Sigmoid colon (tissue), 7 donors: ENCODE data around the gene MUC7. TPM values are rescaled to one million over a fixed set of nuclear protein-coding genes. Genes with fewer than 3 reads are reported as not detected.
"Not testable (repeated sequence)": the region's sequence is repeated elsewhere in the genome, so short reads cannot be mapped to it uniquely, and the experiment has no call there.

Source experiments
- DNase-seq: peaks from one replicate; pipeline ENCODE4 v3.0.0-alpha.2; 2019
- H3K27ac ChIP-seq, 4 donors: fragments of 200-600 bp; sonication (generic); one replicate each; pipeline ENCODE4 v1.5.1; 2016 to 2019; ENCODE audit warnings: mild to moderate bottlenecking in 1 of 4
- H3K27me3 ChIP-seq, 3 donors: fragments of 200-600 bp; sonication (generic); one replicate each; pipeline ENCODE4 v1.5.1; 2019; ENCODE audit warnings: mild to moderate bottlenecking in 1 of 3
- H3K36me3 ChIP-seq, 4 donors: fragments of 200-600 bp; sonication (generic); one replicate each; pipeline ENCODE4 v1.5.1; 2016 to 2019
- H3K4me1 ChIP-seq, 4 donors: fragments of 200-600 bp; sonication (generic); one replicate each; pipeline ENCODE4 v1.5.1; 2017 to 2019
- H3K4me3 ChIP-seq, 4 donors: fragments of 200-600 bp; sonication (generic); one replicate each; pipeline ENCODE4 v1.5.1; 2017 to 2019; ENCODE audit warnings: mild to moderate bottlenecking in 2 of 4, moderate library complexity in 1 of 4
- H3K9me3 ChIP-seq, 4 donors: fragments of 200-600 bp in 3 of 4; sonication (generic) in 3 of 4; one replicate each; pipeline versions ENCODE4 v1.5.1 to v1.6.1; 2013 to 2019
- CTCF ChIP-seq, 4 experiments: fragments of 450-650 bp in 3 of 4; fragments of 200-600 bp in 1 of 4; IDR thresholded peaks; one replicate each; pipeline ENCODE4 v1.5.1; 2016 to 2019; ENCODE audit warnings: antibody characterized with exemption in 4 of 4, mild to moderate bottlenecking in 3 of 4, moderate library complexity in 2 of 4
- EP300 ChIP-seq, 4 donors: sonication (generic); formaldehyde crosslinking; IDR thresholded peaks; one replicate each; pipeline ENCODE4 v1.6.1; 2017; ENCODE audit warnings: antibody characterized with exemption in 4 of 4
- POLR2A ChIP-seq, 2 donors: fragments of 450-650 bp; IDR thresholded peaks; one replicate each; pipeline ENCODE4 v1.6.1; 2016; ENCODE audit warnings: antibody characterized with exemption in 2 of 2, mild to moderate bottlenecking in 2 of 2, moderate library complexity in 2 of 2
- POLR2AphosphoS5 ChIP-seq, 4 donors: sonication (generic); formaldehyde crosslinking; IDR thresholded peaks; one replicate each; pipeline ENCODE4 v1.6.1; 2017; ENCODE audit warnings: antibody characterized with exemption in 4 of 4
- WGBS, 2 donors: extraction: QIAGEN DNeasy Blood & Tissue Kit; methylation state at CpG; one replicate each; pipeline ENCODE4 v1.1.7; 2013; 5-methylcytosine and 5-hydroxymethylcytosine counted together
- intact Hi-C: fragments of 100-400 bp; cut with DNase I; formaldehyde crosslinking; loops from one replicate; pipeline ENCODE4 v1.15.1; 2023
- polyA plus RNA-seq, 3 donors: library from polyadenylated mRNA; stranded (reverse); fragments of 200-250 nt; gene quantifications; one replicate each; pipeline ENCODE4 v1.2.3, GENCODE V29; 2013
- total RNA-seq, 4 donors: library from RNA; depleted of rRNA; stranded (reverse); fragments of >200 nt; gene quantifications; one replicate each; pipeline ENCODE4 v1.1.0, GENCODE V29; 2016
- donor health status: healthy with polysubstance abuse.
- donor health status: Bipolar disorder and iron deficiency.
- donor health status: healthy.

Gene MUC7
- total and polyA plus RNA-seq, 7 donors, result not detected

DNA sequence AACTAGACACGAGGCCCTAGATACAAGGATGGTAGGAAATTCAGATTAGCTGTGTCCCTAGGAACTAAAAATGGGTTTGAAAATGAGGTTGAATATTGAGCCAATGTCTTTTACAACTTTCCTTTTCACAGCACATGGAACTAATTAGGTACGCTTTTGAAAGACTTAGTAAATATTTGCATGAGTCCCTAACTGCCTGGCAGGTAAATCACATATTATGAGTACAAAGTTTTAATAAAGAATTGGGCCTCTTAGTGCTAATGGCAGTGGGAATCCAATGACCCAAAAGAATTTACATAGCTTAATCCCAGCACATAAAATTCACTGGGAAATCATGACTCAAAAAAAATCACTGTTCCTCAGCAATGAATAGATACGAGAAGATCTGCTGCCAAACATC lies 16.8 kb downstream of the MUC7 start:
- no peaks in the 10 kb centered on the region for H3K9me3 ChIP-seq
- H3K27me3 ChIP-seq, result no peaks in the 10 kb centered on the region
- TF ChIP-seq EP300 (IDR thresholded peaks at IDR 0.05) (no peak), POLR2A (IDR thresholded peaks at IDR 0.05) (no peak), CTCF (IDR thresholded peaks at IDR 0.05) (no peak), POLR2AphosphoS5 (IDR thresholded peaks at IDR 0.05) (no peak)
- no peak for DNase-seq
- WGBS, 2 donors, result 25 to 65% methylated on average over 3 of the region's 3 CpGs
- H3K4me3 ChIP-seq, result no peak overlapping the region
- H3K36me3 ChIP-seq, result no peaks in the 10 kb centered on the region
- H3K4me1 ChIP-seq, result no peaks in the 10 kb centered on the region
- H3K27ac ChIP-seq, result no peak overlapping the region
- intact Hi-C loops, result no loop called here

GRCh38 chr4:70496231-70496630 lies 24.2 kb downstream of the MUC7 start:
- H3K4me3 ChIP-seq, result no peak overlapping the region
- no peaks in the 10 kb centered on the region for H3K27me3 ChIP-seq
- 75 to 76% methylated on average over 6 of the region's 6 CpGs for WGBS, 2 donors
- TF ChIP-seq POLR2A (IDR thresholded peaks at IDR 0.05), result no peak
- no peak for TF ChIP-seq POLR2AphosphoS5 (IDR thresholded peaks at IDR 0.05)
- no peak for TF ChIP-seq CTCF (IDR thresholded peaks at IDR 0.05)
- TF ChIP-seq EP300 (IDR thresholded peaks at IDR 0.05), result no peak
- no peak for DNase-seq
- no peak overlapping the region for H3K27ac ChIP-seq
- H3K9me3 ChIP-seq, result no peaks in the 10 kb centered on the region
- no peaks in the 10 kb centered on the region for H3K4me1 ChIP-seq
- H3K36me3 ChIP-seq, result no peaks in the 10 kb centered on the region
- intact Hi-C loops, result no loop called here

DNA sequence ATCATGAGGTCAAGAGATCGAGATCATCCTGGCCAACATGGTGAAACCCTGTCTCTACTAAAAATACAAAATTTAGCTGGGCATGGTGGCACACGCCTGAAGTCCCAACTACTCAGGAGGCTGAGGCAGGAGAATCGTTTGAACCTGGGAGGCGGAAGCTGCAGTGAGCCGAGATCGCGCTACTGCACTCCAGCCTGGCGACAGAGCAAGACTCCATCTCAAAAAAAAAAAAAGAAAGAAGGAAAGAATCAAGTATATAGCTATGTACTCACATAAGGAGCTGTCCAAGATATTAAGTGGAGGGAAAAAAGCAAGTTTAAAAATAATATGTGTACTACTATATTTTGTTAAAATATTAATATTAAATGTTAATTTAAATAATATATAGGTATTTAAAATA lies 29.8 kb downstream of the MUC7 start:
- H3K36me3 ChIP-seq, H3K9me3 ChIP-seq, H3K27me3 ChIP-seq, H3K27ac ChIP-seq, DNase-seq, H3K4me1 ChIP-seq, H3K4me3 ChIP-seq, intact Hi-C loops: not testable (repeated sequence)
- 82 to 88% methylated on average over 8 of the region's 8 CpGs for WGBS, 2 donors

- H3K9me3 ChIP-seq, result no peaks in the 10 kb centered on the region
- no peaks in the 10 kb centered on the region for H3K27me3 ChIP-seq
- no peaks in the 10 kb centered on the region for H3K4me1 ChIP-seq
- H3K36me3 ChIP-seq, result no peaks in the 10 kb centered on the region
- no peak for TF ChIP-seq EP300 (IDR thresholded peaks at IDR 0.05)
- no peak for TF ChIP-seq CTCF (IDR thresholded peaks at IDR 0.05)
- no peak for TF ChIP-seq POLR2A (IDR thresholded peaks at IDR 0.05)
- no peak for TF ChIP-seq POLR2AphosphoS5 (IDR thresholded peaks at IDR 0.05)
- DNase-seq, result no peak
- 44 to 46% methylated on average over 4 of the region's 4 CpGs for WGBS, 2 donors
- H3K4me3 ChIP-seq, result no peak overlapping the region
- H3K27ac ChIP-seq, result no peak overlapping the region
- intact Hi-C loops, result no loop called here
These were observed 32.7 kb downstream of the MUC7 start for GRCh38 chr4:70504733-70505132.

- DNase-seq, result no peak
- TF ChIP-seq POLR2A (IDR thresholded peaks at IDR 0.05) (no peak), CTCF (IDR thresholded peaks at IDR 0.05) (peak; percentile 12 to 81 (median 56)), POLR2AphosphoS5 (IDR thresholded peaks at IDR 0.05) (no peak), EP300 (IDR thresholded peaks at IDR 0.05) (no peak)
- 3% methylated on average over 7 of the region's 7 CpGs for WGBS, 2 donors
- H3K27me3 ChIP-seq, result no peaks in the 10 kb centered on the region
- no peak overlapping the region for H3K27ac ChIP-seq
- no peaks in the 10 kb centered on the region for H3K9me3 ChIP-seq
- H3K4me1 ChIP-seq, result no peaks in the 10 kb centered on the region
- H3K4me3 ChIP-seq, result no peak overlapping the region
- intact Hi-C loops, result no loop called here
- H3K36me3 ChIP-seq, result no peaks in the 10 kb centered on the region
These were observed 33.3 kb downstream of the MUC7 start for GRCh38 chr4:70505151-70505748.
